ENCODE results near the gene MCTP2. TPM values are rescaled to one million over a fixed set of nuclear protein-coding genes. Genes with fewer than 3 reads are reported as not detected.
"Not testable (repeated sequence)": the region's sequence is repeated elsewhere in the genome, so short reads cannot be mapped to it uniquely, and the experiment has no call there.

The MCTP2 gene
- total RNA-seq, 2 donors from 2014 or later = 2.3 to 4.3 TPM

DNA sequence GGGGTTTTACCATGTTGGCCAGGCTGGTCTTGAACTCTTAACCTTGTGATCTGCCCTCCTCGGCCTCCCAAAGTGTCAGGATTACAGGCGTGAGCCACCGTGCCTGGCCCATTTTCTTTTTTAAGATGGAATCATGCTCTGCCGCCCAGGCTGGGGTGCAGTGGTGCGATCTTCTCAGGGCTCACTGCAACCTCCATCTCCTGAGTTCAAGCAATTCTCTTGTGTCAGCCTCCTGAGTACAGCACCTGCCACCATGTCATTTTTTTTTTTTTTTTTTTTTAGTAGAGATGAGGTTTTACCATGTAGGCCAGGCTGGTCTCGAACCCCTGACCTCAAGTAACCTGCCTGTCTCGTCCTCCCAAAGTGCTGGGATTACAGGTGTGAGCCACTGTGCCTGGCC lies 26.4 kb downstream of the MCTP2 start:
- DNase-seq; intact Hi-C loops (cut with DNase I); ATAC-seq: not testable (repeated sequence)

DNA sequence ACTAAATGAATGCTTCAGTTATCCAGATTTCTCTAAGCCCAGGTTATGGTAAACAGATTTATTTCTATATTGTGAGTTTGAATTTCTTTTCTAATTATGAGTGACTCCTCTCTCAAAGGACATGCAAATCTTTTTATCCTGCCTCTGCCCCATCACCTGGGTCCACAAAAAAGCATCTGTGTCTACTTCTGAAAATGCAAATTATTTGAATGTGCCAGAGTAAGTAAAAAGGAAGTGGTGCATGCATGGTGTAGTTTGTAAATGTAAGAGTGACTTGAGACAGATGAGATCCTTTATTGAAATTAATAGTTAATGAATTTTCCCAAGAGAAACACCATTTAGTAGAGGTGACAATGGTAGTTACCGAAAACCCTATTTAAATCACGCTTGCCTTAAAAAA lies 26.9 kb downstream of the MCTP2 start:
- DNase-seq (no peak), ATAC-seq (no peak)
- intact Hi-C loops (cut with DNase I) = no loop called here

DNA sequence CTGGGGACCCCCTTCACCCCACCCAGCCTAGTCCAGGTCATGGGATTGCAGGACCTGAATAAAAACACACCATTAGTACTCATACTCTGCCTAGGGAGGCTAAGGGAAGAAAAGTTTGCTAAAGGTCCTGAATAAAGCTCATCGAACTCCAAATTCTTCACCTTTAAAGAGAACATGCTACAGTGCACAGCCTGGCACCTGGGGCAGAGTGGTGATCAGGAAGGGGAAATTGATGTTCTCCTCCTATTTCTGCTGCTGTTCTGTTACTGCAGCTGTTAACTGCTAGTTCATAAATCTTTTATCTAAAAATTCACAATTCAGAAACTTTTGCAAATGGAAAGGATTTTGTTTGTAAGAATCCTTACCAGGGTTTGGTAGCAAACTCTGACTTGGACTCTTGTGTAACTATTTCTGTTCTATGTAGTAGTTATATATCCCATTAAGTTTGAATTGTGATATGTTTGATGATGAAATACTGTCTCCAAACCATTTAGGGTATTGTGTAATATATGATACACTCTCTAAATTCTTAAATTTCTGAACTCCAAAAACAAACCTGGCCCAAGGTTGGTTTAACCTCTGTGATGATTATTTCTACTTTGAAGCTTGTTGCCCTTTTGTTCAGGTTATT lies 27.9 kb downstream of the MCTP2 start:
- DNase-seq (no peak), ATAC-seq (peak in 1 of 2 donors; percentile 24)
- intact Hi-C loops (cut with DNase I) = no loop called here

DNA sequence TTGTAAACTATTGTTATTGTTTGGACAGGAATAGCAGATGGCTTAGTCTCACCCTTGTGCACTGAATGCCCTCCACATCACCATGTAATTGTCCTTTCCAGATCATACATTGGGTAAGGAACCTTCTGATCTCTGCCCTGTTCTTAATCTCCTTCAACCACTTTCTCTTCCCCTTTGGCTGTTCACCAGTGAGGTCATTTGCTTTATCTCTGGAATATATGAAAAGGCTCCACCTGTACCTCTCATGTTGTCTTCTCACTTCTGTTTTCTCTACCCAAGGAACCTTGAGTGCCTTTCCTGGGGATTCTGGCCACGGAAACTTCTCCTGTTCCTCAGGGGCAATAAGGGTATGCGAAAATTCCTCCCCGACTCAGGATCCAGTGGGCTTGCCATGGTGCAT lies 28.5 kb downstream of the MCTP2 start:
- ATAC-seq = no peak
- intact Hi-C loops (cut with DNase I) = no loop called here

DNA sequence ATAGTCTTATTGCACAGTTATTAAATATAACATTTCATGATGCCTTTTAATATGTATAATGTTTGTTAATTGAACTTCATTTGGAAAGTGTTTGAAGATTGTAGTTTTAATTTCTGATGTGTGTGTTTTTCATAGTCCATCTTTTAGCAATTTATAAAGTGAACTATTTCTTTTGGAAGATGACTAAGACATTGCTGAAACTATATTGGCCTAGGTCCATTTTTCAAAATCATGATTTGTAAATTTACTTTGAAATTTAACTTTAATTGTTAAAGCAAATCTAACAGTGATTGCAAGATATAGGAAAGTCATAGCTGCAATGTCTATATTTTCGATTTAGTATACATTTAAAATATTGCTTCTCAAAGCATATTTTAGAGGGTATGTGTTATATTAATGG lies 30.8 kb downstream of the MCTP2 start:
- DNase-seq = no peak
- no peak for ATAC-seq
- intact Hi-C loops (cut with DNase I) = no loop called here

More for the DNA sequence above, 28.5 kb downstream of the MCTP2 start:
- DNase-seq = no peak

DNA sequence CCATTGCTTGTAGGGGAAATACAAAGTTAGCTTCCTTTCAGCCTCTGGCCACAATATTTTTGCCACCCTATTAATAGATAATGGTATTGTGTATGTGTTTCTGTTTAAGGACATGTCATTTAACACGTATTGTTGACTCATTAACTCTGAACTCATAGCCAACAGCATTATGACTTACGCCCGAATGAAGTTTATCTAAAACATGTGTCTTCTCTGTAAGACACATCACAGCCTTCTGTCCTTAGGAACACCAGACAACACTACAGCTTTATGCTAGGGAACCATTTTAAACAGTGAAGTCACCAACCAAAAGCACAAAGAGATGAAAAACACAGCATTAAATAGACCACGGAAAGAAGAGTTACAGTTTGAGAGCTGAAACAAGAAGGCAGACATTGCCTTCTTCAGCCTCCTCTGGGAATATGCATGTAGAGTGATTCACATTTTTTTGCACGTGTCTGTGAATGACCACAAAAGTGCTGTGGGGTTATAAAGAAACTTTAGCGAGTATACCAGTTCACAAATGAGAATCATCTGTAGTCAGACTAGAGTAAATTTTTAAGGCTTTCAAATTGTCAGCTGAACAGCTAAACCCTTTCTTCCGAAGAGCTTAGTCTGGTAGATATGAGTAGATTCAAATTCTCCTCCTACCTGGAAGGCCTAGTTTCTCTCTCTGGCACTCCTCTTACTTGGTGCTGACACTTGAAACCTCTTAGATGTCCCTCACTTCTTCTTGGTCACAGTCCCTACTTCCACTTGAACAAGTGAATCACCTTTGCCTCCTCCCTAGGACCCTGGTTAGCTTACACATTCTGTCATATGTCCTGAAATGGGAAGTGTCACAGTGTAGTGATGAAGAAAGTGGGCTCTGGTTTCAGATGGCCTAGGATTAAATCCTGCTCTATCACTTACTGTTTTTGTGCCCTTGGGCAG lies 32.2 kb downstream of the MCTP2 start:
- intact Hi-C loops (cut with DNase I) = no loop called here
- ATAC-seq (no peak), DNase-seq (no peak)

DNA sequence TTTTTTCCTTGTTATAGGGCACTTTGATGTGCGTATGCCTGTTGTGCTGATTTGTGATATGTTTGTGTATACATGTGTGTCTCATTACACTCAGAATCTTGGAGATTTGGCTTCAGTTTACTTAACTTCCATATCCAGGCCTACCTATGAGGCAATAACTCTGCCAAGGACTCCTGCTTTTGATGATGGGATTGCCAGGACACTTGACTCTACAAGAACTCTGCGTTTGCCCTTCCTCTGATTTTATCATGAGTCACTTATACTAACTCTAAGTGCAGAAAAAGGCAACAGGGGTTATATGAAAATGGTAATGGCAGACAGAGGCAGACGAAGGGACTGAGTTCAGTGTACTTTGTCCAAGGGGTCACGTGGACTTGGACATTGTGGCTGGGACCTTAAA lies 33.6 kb downstream of the MCTP2 start:
- DNase-seq = no peak
- no peak for ATAC-seq
- intact Hi-C loops (cut with DNase I) = no loop called here

DNA sequence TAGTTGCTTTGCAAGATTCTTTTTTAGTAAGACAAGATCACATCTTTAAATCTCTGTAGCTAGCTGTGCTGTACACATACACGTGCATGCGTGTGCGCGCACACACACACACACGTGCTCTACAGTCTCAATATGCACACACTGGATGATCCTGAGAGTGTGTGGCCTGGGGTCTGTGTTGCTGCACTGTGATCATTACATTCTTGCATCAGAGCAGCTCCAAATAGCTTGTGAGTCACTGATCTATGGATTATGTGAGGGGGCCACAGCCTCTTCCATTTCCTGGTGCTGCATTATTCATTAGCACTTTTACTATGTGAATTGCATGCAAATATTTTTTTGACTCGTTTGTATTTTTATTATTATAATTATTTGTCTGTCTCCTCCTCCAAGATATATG lies 34.6 kb downstream of the MCTP2 start:
- intact Hi-C loops (cut with DNase I) = no loop called here
- no peak for DNase-seq
- ATAC-seq = no peak

DNA sequence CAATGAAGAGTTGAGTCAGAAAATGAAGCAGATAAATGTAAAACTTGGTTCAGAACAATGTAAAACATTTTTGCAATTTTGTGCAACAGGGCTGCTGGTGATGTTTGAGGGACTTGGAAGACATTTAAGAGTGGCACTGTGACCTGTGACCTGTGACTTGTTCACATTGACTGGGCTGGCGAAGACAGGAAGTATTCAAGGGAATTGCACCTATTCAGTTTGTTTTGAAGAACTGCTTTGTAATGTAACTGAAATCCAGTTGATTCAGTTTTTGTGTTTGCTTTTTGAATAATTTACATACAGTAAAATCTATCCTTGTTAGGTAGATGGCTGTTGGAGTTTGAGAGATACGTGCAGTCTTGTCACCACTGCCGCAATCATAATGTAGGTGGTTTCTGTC lies 35.4 kb downstream of the MCTP2 start:
- intact Hi-C loops (cut with DNase I) = no loop called here
- DNase-seq (no peak), ATAC-seq (no peak)

DNA sequence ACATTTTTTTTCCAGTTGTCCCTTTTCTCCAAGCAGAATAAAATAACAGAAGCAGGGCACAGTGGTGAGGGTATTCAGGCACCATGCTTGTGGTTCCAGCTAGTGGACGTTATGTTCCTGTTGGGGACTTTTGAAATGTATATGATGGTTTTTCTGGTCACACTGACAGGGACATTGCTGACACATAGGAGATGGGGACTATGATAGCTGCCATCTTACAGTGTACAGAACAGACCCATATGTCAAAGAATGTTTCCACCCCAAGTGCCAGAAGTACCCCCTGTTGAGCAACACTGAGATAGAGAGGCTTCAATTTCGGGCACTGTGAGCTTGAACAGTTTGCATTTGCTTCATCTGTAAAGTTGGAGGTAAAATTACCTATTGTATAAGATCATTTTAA lies 38.6 kb downstream of the MCTP2 start:
- ATAC-seq = no peak
- intact Hi-C loops (cut with DNase I) = no loop called here
- DNase-seq = no peak

DNA sequence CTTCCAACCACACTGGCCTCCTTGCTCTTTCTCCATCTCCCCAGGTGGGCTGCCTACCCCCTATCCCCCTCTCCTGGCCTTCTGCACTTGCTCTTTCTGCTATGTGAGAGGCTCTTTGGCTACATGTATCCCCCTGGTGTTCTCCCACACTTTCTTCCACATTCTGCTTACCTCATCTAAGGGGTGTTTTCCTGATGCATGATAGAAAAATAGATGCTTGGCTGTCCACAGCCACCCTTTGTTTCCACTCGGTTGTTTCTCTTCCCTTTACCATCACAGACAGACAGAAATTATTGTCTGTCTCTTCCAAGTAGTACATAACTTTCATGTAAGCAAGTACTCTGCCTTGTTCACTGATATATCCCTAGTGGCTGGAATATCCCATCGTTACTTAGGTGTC lies 39.2 kb downstream of the MCTP2 start:
- ATAC-seq (no peak), DNase-seq (no peak)
- intact Hi-C loops (cut with DNase I) = no loop called here

DNA sequence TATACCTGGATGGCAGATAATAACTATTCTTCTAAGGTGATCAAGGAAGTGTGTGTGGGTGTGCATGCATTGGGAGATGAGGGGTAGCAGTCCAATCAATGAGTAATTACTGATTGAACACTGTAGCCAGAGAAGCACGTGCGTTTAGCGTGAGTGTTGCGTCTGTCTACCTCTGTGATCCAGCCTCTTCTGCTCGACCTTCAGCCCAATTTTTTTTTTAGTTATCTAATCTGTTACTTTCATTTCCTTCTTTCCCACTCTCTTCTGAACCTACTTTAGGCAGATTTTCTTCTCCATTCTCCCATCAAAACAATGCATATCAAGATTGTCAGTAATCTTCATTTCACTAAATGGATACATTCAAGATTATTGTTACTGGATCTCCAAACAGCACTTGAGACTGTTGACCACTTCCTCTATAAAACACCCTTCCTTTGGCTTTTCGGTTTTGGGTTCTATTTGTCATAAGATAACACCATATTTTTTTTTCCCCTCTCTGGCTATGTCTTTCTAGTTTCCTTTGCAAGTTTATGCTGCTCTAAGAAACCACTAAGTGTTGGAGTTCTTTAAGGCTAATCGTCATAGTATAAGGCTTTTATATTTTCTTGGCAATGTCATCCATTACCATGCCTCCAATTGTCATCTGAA lies 41.0 kb downstream of the MCTP2 start:
- intact Hi-C loops (cut with DNase I) = no loop called here
- no peak for ATAC-seq

DNA sequence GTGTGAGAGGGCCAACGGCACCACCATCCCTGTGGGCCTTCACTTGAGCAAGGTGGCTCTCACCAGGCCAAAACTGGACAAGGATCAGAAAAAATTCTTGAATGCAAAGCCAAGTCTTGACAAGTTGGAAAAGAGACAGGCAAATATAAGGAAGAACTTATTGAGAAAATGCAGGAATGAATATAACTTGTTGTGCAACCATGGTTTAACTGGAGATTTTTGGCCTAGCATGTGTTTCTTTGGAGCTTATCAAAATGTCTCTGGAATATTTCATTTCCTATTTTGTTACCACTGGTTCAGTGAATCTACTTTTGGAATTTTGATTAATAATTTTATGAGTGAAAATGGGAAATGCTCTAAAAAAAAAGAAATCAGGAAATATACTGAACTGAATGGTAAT lies 42.5 kb downstream of the MCTP2 start:
- no peak for ATAC-seq

More for the DNA sequence above, 41.0 kb downstream of the MCTP2 start:
- DNase-seq = no peak

DNA sequence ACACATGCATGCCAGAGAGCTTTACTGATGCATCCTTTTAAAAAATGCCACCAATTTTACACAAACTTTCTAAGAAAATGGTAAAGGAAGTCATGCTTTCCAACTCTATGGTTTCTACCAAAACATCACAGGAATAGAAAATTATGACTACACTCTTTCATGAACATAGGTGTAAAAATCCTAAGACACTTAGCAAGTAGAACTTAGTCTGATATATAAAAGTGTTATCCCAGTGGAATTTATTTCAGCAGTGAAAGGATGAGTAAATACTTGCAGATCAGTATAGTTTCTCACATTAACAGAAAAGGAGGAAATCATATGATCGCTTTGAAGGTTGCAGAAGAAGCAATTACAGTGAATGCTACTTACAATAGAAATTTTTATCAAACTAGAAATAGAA lies 43.4 kb downstream of the MCTP2 start:
- ATAC-seq (no peak), DNase-seq (no peak)
- intact Hi-C loops (cut with DNase I) = no loop called here

More for the DNA sequence above, 42.5 kb downstream of the MCTP2 start:
- intact Hi-C loops (cut with DNase I) = no loop called here
- no peak for DNase-seq

DNA sequence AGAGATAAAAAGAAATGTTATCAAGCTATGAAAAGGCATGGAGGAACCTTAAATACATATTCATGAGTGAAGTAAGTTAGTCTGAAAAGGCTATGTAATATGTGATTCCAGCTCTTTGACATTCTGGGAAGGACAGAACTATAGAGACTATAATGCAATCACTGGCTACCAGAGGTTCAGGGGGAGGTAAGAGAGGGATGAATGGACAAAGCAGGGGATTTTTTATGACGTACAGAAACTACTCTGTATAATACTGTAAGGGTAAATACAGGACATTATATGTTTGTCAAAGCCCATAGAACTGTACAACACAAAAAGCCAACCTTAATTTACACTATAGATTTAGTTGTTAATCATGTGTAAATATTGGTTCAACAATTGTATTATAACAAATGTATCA lies 46.1 kb downstream of the MCTP2 start:
- ATAC-seq (no peak), DNase-seq (no peak)
- intact Hi-C loops (cut with DNase I) = no loop called here

DNA sequence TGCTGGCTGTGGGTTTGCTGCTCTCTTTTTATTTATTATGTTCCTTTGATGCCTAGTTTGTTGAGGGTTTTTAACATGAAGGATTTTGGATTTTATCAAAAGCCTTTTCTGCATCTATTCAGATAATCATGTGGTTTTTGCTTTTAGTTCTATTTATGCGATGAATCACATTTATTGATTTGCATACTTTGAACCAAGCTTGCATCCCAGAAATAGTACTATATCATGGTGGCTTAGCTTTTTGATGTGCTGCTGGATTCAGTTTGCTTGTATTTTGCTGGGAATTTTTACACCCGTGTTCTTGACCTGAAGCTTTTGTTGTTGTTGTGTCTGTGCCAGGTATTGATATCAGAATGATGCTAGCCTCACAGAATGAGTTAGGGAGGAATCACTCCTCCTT lies 48.4 kb downstream of the MCTP2 start:
- ATAC-seq (no peak), DNase-seq (no peak)
- intact Hi-C loops (cut with DNase I) = no loop called here

DNA sequence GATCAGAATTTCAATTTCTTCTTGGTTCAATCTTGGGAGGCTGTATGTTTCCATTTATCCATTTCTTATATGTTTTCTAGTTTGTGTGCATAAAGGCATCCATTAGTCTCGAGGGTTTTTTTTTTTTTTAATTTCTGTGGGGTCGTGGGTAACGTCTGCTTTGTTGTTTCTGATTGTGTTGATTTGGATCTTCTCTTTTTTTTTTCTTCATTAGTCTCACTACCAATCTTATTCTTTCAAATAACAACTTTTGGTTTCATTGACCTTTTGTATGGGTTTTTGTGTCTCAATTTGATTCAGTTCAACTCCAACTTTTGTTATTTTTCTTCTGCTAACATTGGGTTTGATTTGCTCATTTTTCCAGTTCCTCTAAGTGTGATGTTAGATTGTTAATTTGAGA lies 48.9 kb downstream of the MCTP2 start:
- ATAC-seq = no peak
- no peak for DNase-seq
- intact Hi-C loops (cut with DNase I) = no loop called here

DNA sequence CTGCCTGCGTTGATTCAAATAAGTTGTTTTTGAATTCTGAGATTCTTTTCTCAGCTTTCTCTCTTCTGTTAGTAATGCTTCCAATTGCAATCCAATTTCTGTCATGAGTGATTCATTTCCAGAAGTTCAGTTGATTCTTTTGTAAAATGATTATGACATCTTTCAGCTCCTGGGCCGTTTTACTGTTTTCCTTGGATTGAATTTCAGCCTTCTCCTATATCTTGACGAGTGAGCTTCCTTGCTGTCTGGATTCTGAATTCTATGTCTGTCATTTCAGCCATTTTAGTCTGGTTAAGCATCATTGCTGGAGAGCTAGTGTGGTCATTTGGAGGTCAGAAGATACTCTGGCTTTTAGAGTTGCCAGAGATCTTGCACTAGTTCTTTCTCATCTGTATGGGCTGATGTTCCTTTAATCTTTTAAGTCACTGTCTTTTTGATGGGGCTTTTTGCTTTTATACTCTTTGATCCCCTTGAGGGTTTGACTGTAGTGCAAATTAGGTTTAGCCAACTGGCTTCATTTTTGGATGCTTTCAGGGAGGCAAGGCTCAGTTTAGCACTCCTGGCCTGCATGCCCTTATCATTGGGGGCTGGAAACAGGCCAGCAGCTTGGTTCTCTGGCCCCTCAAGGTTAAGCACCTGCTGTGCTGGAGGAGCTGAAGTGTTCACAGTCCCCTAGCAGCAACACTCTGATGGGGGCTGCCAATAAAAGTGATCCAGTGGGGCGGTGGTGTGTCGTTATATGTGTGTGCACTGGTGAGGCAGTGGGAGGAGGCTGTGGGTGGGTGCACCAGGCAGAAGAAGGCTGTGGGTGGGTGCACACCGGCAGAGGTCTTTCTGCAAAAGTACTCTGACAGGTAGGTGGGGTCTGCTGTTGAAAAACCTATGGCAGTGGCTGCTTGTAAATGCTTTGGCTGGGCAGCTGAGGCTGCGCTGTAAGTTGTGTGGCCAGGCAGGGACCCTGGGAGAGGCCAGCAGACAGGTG lies 51.2 kb downstream of the MCTP2 start:
- intact Hi-C loops (cut with DNase I) = no loop called here
- no peak for DNase-seq

DNA sequence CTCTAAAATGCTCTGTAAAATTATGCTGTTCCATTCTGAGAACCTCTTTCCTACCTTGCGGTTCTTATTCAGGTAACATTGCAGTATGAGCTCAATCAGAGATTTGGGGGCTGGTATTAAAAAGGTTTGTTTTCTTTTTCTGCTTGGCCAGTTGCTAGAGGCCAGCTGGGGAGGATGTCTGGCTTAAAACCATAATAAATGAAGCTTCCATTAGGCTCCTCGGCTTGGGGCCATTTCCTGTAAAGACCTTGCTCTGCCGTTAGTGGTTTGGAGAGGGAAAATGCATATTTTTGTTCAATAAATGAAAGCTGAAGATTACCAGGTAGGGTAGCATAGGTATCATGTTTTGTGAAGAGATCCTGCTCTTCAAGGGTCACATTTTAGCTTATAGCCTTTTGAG lies 55.2 kb downstream of the MCTP2 start:
- ATAC-seq = no peak
- intact Hi-C loops (cut with DNase I) = no loop called here
- DNase-seq = no peak

More for the DNA sequence above, 51.2 kb downstream of the MCTP2 start:
- peak in 1 of 2 donors; percentile 79 for ATAC-seq

Measured in left cardiac atrium (tissue), 4 donors.